GM21526 (cell line): ENCODE measurements around the gene ARHGAP33.

Experiments
- ATAC-seq: cut with Tn5 transposase; IDR thresholded peaks from one replicate; pipeline ENCODE4 v1.9.1; 2021; ENCODE audit warnings: moderate library complexity; ENCODE audit not compliant: unreplicated experiment, low FRiP score

Gene ARHGAP33

DNA sequence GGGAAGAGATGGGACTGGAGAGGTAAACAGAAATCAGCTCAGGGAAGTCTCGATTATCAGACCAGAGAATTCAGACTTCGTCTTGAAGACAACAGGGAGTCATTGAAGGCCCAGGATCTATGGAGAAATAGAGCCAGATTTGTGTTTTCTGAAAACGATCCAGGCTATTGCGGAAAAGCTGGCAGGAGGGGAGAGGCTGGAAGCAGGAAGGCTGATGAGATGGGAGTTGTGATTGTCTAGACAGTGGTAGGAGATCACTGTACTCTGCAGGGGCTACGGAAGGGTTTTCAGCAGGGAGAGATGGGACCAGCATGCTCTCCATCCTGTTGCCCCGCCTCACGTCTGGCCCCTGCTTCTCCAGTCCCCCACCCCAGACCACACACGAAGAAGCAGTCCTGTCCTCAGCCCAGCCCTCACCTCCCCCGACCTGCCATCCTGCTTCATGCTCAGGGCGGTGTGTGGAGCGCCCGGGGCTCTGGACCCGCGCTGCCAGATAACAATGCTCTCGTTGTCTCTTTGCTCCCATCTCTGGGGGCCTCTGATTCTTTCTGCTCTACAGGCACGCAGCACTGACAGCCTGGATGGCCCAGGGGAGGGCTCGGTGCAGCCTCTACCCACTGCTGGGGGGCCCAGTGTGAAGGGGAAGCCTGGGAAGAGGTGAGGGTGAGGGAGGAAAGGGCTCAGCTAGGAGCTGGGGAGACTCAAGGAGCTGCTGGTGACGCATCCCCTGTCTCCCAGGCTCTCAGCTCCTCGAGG, 1.9 kb downstream of the ARHGAP33 start:
- no peak for ATAC-seq

DNA sequence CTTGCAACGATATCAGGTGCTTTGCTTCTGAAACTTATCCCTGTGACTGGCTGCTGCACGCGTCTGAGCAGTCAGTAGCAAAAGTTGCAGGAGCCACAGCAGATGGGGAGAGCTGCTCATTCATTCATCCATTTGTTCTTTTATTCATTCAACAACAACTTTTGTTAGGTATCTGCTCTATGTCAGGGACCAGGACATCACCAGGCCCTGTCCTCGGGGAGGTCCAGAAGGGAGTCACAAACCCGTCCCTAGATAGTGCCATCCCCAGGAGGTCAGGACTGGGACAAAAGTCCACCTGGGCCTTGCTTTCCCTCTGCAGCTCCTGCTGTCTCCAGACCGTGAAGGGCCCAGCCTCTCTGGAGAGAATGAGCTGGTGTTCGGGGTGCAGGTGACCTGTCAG, 2.6 kb downstream of the ARHGAP33 start:
- ATAC-seq: no peak

DNA sequence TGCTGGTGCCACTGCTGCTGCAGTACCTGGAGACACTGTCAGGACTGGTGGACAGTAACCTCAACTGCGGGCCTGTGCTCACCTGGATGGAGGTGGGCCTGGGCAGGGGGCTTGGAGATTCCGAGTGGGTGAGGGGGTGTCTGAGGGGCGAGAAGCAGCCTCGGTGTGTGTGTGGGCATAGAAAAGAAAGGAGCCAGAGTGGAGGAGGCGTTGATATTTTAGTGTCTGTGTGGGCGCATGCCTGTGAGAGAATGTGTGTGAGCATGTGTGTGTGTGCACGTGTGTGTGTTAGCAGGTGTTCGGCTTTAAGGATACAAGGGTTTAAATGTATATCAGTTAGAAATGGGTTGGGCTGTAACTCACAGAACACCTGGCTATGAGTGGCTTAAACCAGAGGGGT, 3.7 kb downstream of the ARHGAP33 start:
- no peak for ATAC-seq

DNA sequence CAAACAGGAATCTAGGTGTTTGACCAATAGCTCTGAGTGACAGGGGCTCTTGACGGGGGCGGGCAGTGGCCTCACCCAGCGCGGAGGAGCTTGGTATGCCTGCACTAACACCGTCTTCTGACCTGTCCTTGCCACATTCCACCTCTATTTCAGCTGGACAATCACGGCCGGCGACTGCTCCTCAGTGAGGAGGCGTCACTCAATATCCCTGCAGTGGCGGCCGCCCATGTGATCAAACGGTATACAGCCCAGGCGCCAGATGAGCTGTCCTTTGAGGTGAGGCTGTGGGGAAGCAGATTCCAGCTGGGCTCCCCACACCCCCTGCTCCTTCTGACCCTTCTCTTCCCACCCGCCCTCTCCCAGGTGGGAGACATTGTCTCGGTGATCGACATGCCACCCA, 4.7 kb downstream of the ARHGAP33 start:
- ATAC-seq: no peak

GRCh38 chr19:35780717-35781116, 5.4 kb downstream of the ARHGAP33 start:
- no peak for ATAC-seq

DNA sequence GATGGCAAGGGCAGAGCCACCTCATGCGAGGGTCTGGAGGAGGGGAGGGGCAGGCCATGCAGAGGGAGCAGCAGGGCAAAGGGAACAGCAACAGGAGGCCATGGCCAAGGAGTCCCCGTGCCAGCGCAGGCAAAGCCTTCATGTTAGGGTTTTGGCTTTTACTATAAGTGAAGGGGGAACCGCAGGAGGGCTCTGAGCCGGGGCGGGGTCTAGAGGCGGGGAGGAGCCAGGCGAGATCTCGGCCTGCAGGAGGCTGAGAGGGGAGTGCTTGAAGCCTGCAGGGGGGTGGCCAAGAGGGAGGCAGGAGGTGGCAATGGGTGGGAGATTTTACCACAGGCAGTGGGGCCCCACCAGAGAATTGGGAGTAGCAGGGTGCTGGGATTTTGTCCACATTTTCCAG, 6.3 kb downstream of the ARHGAP33 start:
- ATAC-seq: no peak

DNA sequence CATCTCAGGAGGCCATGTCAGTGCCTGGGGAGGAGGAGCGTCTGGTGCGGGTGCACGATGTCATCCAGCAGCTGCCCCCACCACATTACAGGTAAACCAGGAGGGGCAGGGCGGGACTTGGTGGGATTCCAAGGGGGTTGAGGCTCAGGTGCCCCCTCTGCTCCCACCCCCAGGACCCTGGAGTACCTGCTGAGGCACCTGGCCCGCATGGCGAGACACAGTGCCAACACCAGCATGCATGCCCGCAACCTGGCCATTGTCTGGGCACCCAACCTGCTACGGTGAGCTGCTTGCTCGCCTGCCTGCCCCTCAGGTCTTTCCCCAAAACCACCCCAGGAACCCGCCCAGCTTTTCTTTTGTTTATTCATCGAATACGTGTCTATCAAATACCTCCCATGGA, 7.2 kb downstream of the ARHGAP33 start:
- ATAC-seq: no peak

DNA sequence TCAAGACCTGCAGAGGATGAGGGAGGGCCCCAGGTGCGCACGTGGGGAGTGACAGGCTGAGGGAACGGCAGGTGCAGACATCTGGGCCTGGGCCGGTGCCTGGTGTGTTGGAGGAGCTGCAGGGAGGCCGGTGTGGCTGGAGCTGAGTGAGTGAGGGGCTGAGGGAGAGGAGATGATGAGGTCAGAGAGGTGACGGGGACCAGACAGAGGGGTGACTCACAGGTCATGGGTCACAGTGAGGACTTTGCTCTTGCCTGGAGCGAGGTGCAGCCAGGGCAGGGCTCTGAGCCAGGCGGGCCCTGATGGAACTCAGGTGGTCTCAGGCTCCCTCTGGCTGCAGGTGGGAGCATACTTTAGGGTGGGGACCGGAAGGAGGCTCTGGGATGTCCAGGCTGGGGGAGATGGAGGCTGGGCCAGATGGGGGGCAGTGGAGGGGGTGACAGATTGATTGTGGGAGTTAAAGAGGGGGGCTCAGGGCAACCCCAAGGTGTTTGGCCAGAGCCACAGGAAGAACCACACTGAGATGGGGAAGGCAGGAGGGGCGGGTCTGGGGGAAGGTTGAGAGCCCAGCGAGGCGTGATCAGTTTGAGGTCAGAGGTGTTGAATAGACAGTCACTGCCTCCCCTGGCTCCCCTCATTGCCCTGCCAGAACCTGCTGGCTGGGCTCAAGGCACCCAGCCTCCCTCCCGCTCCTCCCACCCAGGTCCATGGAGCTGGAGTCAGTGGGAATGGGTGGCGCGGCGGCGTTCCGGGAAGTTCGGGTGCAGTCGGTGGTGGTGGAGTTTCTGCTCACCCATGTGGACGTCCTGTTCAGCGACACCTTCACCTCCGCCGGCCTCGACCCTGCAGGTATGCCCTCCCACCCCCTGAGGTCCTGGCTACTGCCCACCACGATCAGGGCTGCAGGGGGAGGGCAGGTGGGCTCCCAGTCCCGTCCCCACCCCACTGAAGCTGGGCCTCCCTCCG, 8.4 kb downstream of the ARHGAP33 start:
- no peak for ATAC-seq

DNA sequence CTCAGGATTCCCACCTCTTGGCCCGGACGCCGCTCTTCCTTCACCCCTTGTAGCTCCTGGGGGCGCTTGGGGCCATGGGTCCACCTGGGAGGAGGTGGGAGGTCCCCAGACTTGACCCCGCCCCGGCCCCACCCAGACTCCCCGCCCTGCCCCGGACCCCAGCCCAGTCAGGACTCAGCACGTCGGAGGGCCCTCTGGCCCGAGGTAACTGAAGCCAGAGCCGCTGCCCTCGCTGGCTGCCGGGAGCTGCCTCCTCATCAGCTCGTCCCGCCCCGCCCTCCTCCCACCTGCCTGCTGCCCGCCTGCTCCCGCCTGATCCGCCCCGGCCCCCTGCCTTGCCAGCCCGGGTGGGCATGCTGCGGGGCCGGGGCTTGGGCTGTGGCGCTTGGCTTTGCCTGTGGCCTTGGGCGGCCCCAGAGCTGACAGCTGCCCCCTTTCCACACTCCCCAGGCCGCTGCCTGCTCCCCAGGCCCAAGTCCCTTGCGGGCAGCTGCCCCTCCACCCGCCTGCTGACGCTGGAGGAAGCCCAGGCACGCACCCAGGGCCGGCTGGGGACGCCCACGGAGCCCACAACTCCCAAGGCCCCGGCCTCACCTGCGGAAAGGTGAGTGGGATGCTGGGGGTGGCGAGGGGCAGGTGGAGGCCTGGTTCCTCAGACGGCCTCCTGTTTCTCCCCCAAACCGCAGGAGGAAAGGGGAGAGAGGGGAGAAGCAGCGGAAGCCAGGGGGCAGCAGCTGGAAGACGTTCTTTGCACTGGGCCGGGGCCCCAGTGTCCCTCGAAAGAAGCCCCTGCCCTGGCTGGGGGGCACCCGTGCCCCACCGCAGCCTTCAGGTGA, 9.4 kb downstream of the ARHGAP33 start:
- ATAC-seq: no peak

- no peak for ATAC-seq
Observed at GRCh38 chr19:35785339-35785627, 9.9 kb downstream of the ARHGAP33 start.

GRCh38 chr19:35786299-35787160, 11.2 kb downstream of the ARHGAP33 start:
- no peak for ATAC-seq

DNA sequence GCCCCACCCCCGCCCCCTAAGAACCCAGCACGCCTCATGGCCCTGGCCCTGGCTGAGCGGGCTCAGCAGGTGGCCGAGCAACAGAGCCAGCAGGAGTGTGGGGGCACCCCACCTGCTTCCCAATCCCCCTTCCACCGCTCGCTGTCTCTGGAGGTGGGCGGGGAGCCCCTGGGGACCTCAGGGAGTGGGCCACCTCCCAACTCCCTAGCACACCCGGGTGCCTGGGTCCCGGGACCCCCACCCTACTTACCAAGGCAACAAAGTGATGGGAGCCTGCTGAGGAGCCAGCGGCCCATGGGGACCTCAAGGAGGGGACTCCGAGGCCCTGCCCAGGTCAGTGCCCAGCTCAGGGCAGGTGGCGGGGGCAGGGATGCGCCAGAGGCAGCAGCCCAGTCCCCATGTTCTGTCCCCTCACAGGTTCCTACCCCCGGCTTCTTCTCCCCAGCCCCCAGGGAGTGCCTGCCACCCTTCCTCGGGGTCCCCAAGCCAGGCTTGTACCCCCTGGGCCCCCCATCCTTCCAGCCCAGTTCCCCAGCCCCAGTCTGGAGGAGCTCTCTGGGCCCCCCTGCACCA, 11.9 kb downstream of the ARHGAP33 start:
- no peak for ATAC-seq

- ATAC-seq: no peak
Observed at GRCh38 chr19:35788205-35788960, 13.0 kb downstream of the ARHGAP33 start.

DNA sequence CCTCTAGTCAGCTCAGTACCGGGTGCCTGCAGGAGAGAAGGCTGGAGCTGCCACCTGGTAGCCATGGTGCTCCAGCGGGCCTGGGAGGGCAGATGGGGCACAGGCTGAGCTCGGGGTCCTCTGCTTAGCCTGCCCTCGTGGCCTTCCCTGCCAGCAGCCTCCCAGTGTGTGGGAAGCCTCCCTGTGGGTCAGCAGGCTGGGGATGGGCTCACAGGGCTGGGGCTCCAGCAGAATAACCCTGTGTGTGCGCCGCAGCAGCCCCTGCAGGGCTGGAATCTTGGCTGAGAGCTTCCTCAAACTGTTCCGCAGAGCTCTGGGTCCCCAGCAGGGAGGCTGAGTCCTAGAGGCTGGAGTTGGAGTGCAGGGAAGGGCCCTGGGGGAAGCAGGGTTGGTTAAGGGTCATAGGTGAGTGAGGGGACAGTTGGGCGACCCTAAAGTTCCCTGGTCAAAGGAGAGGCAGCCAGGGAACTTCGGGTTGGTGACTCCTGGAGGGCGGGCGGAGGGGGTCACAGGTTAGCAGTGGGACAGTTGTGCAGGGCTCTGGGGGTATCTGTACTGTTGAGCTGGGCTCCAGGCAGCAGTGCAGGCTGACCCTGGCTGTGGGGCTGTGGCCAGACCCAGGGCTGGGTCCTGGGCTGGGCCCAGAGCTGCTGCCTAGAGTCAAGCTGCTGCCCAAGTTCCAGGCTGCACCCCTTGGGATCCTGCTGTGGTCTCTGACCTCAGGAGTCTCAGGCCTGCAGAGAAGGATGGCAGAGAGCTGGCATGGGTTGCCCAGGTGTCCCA, 14.0 kb downstream of the ARHGAP33 start:
- no peak for ATAC-seq

DNA sequence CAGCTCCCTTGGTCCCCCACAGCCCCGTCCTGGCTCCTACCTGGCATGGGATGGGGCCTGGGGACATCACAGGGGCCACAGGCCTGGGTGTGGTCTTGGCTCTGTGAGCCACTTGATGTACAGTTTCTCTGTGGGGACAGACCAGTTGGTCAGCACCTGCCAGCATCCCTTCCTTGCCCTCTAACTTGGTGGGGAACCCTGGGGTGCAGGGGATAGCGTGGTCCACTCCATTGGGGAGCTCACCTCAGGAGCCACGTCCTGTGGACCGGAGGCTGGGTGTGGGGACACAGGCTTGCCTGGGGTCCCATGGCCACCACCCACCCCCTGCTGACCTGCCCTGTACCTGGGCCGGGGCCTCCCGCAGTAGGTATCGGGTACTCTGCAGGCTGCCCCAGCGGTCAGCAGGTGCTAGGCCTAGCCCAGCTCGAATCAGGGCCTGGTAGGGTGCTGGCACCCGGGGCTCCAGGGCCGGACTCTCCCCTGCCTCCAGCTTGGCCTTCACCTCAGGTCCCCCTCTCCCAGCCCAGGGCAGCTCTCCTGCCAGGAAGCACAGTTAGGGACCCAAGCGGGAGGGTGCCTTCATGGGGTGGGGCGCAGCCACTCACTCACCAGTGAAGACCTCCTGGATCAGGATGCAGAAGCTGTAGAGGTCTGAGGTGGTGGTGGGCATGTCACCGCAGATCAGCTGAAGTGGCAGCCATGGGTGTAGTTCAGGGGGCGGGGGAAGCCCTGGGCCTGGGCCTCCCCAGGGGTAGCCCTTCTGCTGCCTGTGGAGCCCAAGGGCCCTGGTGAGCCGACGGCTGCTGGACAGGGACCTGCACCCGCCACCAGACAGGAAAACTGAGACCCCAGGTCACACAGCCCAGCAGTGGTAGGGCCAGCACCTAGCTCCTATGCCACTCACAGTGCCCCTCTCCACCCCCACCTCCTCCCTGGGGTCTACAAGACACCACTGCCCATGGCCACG, 14.9 kb downstream of the ARHGAP33 start:
- no peak for ATAC-seq

GRCh38 chr19:35790981-35791813, 15.8 kb downstream of the ARHGAP33 start:
- ATAC-seq: no peak
